HPDE6-E6E7 (cell line): ENCODE measurements around the gene PHF24.
"Not testable (repeated sequence)": the region's sequence is repeated elsewhere in the genome, so short reads cannot be mapped to it uniquely, and the experiment has no call there.

Experiments
- DNase-seq: peaks from one replicate; pipeline ENCODE4 v3.0.0; 2011; ENCODE audit warnings: missing footprints; ENCODE audit errors: extremely low spot score

The PHF24 gene

DNA sequence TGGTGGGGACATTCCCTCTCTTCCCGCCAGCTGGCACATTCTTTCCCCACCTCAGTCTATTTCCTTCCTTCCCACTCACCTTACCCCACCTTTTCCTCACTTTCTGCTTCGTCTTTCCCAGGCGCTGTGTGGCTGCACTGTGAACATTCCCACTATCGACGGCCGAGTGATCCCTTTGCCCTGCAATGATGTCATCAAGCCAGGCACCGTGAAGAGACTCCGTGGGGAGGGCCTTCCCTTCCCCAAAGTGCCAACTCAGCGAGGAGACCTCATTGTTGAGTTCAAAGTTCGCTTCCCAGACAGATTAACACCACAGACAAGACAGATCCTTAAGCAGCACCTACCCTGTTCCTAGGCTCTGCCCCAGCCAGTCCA, 38.8 kb downstream of the PHF24 start:
- no peak for DNase-seq

DNA sequence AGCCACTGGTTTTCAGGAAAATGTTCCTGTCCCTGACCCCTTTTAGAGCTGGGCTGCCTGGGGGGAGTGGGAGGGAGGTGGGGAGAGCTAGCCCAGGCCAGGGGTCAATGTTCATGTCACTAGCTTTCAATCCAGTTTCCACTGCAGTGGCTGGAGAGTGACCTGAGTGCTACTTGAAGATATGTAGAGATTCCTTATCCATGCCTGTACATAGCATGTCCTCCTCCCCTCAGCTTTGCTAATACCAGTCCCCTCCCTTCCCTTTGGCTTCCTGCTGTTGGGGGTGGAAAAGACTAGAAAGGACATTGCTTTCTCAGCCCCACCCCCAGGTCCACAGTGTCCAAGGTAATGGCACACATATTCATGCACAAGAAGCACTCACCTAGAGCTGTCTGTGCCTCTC, 39.3 kb downstream of the PHF24 start:
- DNase-seq: no peak

GRCh38 chr9:34998266-34998665, 40.2 kb downstream of the PHF24 start:
- no peak for DNase-seq

DNA sequence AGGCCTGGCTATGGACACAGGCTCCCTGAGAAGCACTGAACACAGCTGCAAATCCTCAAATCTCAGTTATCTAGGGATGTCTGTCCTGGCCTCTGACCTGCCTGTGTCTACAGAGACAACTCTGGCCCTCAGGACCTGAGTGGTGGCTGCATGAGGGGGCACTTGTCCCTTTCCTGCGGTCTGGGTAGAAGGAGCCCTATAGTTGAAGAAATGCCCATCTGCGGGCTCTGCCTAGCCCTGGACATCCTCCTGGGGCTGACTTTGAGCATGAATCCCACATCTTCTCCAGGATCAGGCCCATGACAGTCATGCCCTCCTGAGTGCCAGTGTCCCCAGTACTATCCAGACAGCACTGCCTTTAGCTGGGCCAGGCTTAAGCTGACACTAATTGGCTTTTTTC, 41.5 kb downstream of the PHF24 start:
- DNase-seq: no peak

- no peak for DNase-seq
These were observed 42.6 kb downstream of the PHF24 start for GRCh38 chr9:35000535-35001284.

GRCh38 chr9:35001285-35001677, 43.2 kb downstream of the PHF24 start:
- DNase-seq: no peak

DNA sequence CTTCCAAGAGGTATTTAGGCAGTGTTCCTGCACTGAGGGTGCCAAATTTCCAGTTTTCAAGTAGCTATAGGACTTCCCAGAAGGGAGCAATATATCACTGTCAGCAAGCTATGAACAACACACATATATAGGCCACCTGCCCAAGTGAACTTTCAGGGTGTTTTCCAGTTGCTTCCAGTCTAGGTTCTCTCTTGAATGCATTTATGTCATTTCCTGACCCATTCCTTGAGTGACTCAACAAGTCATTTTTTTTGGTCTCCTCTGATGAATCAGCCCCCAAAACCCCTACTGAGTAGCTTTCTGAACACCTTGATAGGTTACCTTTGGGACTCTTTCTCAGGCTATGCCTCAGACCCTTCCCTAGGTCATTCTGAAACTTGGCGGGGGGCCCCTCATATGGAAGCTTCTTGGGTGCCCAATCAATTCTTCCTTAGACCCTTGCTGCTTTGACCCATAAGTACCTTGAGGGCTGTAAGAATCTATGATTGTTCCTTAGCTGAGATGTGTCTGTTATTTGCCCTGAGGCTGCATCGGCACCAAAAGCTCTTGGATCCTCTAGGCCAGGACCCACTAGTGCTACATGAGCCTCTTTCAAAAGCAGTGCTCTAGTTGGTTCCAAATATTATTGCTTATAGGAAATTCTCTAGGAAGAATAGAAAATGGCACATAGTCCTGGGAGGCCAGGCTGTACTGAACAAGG, 43.9 kb downstream of the PHF24 start:
- DNase-seq: no peak

DNA sequence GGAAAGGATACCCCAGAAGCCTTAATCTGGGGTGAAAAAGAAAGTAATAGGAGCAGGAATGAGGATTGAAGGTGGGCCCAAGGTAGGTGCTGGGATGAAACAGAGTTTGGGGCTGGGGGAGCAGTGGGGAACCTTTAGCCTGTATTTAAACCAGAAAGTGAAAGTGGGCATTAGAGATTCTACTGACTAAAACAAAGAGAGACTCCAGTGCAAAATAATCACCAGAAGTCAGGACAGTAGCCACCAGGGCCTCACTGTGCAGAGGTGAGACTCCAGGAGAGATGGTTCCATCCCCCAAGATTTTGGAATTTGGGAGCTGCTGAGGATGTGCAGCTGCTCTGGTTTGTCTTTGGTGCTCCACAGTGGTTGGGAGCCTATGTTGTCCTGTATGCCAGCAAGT, 44.5 kb downstream of the PHF24 start:
- no peak for DNase-seq

- not testable (repeated sequence) for DNase-seq
These were observed 46.2 kb downstream of the PHF24 start for GRCh38 chr9:35004299-35004698.

- DNase-seq: no peak
These were observed 52.4 kb downstream of the PHF24 start for GRCh38 chr9:35010351-35010958.

GRCh38 chr9:35014517-35014916, 56.4 kb downstream of the PHF24 start:
- DNase-seq: no peak

GRCh38 chr9:35023443-35023842, 65.4 kb downstream of the PHF24 start:
- not testable (repeated sequence) for DNase-seq

- DNase-seq: no peak
These were observed 68.6 kb downstream of the PHF24 start for GRCh38 chr9:35026671-35027070.

GRCh38 chr9:35027374-35027773, 69.3 kb downstream of the PHF24 start:
- DNase-seq: no peak

DNA sequence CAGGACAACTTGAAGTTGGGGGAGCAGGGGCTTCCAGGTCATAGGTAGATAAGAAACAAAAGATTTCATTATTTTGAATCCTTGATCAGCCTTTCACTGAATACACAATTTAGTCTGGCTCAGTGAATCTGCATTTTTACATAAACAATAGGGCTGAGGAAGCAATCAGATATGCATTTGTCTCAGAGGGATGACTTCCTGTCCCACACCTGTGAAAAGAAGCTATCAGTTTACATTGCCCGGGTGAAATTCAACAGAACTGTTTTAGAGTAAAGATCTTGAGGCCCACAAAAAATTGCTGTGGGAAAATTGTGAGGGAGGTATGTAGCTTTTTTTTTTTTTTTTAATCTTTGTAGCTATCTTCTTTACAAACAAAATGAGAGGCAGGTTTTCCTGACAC, 69.8 kb downstream of the PHF24 start:
- no peak for DNase-seq

GRCh38 chr9:35028341-35028740, 70.3 kb downstream of the PHF24 start:
- DNase-seq: no peak

DNA sequence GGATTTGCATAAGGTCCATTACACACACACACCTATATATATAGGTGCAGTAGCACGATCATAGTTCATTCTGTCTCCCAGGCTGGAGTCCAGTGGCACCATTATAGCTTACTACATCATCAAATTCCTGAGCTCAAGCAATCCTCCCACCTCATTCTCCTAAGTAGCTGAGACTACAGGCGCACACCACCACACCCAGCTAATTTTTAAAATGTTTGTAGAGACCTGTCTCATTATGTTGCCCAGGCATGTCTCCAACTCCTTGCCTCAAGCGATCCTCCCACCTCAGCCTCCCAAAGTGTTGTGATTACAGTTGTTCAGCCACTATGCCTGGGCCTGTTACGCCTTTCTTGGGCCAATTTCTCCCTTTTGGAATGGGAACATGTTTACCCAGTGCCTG, 71.2 kb downstream of the PHF24 start:
- DNase-seq: no peak

DNA sequence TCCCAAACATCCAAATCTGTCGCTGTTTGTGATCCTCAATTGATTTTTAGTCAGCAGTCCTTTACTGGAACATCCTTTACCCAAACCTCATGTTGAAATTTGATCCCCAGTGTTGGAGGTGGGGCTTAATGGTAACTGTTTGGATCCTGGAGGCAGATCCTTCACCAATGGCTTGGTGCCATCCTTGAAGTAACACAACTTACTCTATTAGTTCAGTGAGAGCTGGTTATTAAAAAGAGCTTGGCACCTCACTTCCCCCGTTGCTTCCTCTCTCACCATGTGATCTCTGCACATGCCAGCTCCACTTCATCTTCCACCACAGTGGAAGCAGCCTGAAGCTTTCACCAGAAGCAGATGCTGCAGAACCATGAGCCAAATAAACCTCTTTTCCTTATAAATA, 71.8 kb downstream of the PHF24 start:
- DNase-seq: no peak
